Embryonic facial prominence (tissue), 1 donor: ENCODE results near the gene CDC5L.

Source experiments
- DNase-seq: peaks from one replicate; pipeline ENCODE4 v3.0.0-alpha.2; 2016; ENCODE audit errors: extremely low spot score

CDC5L gene

DNA sequence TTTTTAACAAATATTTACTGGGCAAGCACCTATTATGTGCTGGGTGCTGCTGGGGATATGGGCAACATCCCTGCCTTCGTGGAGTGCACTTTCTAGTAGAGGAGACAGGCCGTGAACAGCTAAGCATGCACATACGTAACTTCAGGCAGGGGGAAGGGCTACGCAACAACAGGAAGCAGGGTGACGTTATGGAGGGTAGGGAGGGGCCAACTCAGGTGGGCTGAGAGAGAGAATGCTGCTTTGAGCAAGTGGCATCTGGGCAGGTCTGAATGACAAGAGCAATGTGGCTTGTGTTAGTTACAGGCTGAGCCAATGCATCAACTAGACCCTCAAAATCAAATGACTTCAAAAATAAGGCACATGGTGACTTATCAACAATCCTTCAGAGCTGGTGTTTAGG lies 112.1 kb downstream of the CDC5L start:
- DNase-seq = no peak
